Chondrocyte (in vitro differentiated cells): ENCODE results near the gene OPRD1. TPM values are rescaled to one million over a fixed set of nuclear protein-coding genes. Genes with fewer than 3 reads are reported as not detected.

Experiments used
- DNase-seq: peaks from one replicate; pipeline ENCODE4 v3.0.0; 2021; ENCODE audit warnings: mixed read lengths, low spot score
- H3K27ac Mint-ChIP-seq: one replicate; pipeline ENCODE4 v1.8.0; 2021; ENCODE audit warnings: mild to moderate bottlenecking, moderate library complexity, mixed read lengths; ENCODE audit not compliant: unreplicated experiment
- H3K27me3 Mint-ChIP-seq: 2 replicates; pipeline ENCODE4 v1.8.0; 2021; ENCODE audit warnings: low read depth, mixed read lengths
- H3K36me3 Mint-ChIP-seq: 2 replicates; pipeline ENCODE4 v1.8.0; 2021; ENCODE audit warnings: low read depth, mixed read lengths
- H3K4me1 Mint-ChIP-seq: 2 replicates; pipeline ENCODE4 v1.8.0; 2021; ENCODE audit warnings: low read depth, mild to moderate bottlenecking, mixed read lengths
- H3K4me3 Mint-ChIP-seq: one replicate; pipeline ENCODE4 v1.8.0; 2021; ENCODE audit warnings: mild to moderate bottlenecking, moderate library complexity, mixed read lengths; ENCODE audit not compliant: unreplicated experiment
- H3K9me3 Mint-ChIP-seq: 2 replicates; pipeline ENCODE4 v1.8.0; 2021; ENCODE audit warnings: low read depth, mixed read lengths
- total RNA-seq: library from RNA; stranded (reverse); gene quantifications from 3 replicates; pipeline ENCODE4 v1.2.1, GENCODE V29; 2021
- TF ChIP-seq, protein P1 (sequence below): fragments of 200-600 bp; sonication (generic); IDR thresholded peaks from 2 replicates; pipeline ENCODE4 v1.5.0; 2021; ENCODE audit warnings: antibody characterized with exemption, mild to moderate bottlenecking, moderate library complexity

OPRD1 gene
- total RNA-seq, 1 donor from 2014 or later: 0.22 TPM

DNA sequence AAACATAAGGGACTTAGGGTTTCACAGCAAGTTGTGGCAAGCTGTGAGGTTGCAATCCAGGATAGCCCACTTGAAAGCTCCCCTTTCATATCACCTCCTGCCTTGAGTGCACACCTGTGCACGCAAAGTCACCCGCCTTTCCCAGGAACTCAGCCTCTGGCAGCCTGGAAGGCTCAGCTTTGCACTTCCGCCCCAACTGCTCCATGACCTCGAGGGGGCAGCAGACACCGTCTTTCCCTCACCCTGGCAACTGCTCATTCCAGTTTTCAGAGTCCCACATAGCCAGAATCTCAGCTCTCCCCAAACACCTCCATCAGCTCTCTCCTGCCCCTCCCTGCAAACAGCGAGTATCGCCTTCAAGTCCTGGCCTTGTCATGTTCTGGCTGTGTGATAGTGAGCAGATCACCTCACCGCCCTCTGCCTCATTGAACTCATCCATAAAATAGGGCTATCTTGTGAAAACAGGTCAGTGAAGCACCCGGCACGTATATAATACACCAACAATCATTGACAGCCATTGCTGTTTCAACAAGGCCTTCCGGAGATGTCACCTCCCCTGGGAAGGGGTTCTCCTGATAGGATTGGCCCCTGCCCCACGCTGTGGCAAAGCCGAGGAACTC is 70.1 kb downstream of the OPRD1 start:
- Mint-ChIP-seq H3K4me3 (no peak overlapping the region), H3K27me3 (peaks cover under 1% of the 10 kb centered on the region), H3K36me3 (no peaks in the 10 kb centered on the region), H3K27ac (peak overlapping the region; percentile 12), H3K9me3 (no peaks in the 10 kb centered on the region), H3K4me1 (peaks cover 30% of the 10 kb centered on the region)
- DNase-seq: no peak
- TF ChIP-seq, protein P1, sequence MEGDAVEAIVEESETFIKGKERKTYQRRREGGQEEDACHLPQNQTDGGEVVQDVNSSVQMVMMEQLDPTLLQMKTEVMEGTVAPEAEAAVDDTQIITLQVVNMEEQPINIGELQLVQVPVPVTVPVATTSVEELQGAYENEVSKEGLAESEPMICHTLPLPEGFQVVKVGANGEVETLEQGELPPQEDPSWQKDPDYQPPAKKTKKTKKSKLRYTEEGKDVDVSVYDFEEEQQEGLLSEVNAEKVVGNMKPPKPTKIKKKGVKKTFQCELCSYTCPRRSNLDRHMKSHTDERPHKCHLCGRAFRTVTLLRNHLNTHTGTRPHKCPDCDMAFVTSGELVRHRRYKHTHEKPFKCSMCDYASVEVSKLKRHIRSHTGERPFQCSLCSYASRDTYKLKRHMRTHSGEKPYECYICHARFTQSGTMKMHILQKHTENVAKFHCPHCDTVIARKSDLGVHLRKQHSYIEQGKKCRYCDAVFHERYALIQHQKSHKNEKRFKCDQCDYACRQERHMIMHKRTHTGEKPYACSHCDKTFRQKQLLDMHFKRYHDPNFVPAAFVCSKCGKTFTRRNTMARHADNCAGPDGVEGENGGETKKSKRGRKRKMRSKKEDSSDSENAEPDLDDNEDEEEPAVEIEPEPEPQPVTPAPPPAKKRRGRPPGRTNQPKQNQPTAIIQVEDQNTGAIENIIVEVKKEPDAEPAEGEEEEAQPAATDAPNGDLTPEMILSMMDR: peak; percentile 95

DNA sequence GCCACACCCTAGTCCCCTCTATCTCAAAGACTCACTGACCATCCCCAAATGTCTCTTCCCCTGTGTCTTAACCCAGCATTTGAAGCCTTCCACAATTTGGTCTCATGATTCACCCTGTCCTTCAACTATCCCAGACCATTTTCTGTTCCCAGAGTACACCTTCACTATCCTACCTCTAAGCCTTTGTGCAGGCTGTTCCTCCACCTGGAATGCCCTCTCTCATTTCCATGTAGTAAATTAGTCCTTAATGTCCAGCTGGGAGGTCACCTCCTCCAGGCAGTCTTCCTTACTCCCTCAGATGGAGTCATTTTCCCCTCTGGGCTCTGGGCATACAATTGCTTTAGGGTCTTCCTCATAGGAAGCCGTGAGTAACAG is 71.3 kb downstream of the OPRD1 start:
- H3K9me3 Mint-ChIP-seq: no peaks in the 10 kb centered on the region
- H3K27ac Mint-ChIP-seq: no peak overlapping the region
- H3K4me3 Mint-ChIP-seq: no peak overlapping the region

DNA sequence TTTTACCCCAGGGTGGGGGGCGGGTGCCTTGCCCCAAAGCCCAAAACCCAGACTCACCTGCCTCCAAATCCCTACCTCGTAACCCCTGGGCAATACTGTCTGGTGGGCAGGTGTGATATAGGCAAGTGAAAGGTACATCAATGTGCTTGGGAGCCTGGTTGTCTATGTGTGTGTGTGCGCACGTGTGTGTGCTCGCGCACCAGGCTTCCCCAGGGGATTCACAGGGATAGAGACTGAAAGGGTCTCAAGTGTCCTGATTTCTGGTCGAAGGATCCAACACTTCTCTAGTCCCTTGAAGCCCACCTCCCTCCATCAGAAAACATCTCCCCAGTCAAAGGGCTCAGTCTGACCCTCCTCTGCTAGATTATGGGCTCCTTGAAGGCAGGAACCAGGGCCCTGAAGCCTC is 73.5 kb downstream of the OPRD1 start:
- H3K36me3 Mint-ChIP-seq: no peaks in the 10 kb centered on the region
- peaks cover 35% of the 10 kb centered on the region for H3K4me1 Mint-ChIP-seq
- H3K27me3 Mint-ChIP-seq: no peaks in the 10 kb centered on the region
- H3K4me3 Mint-ChIP-seq: no peak overlapping the region
- peak overlapping the region; percentile 54 for H3K27ac Mint-ChIP-seq
- DNase-seq: no peak
- no peaks in the 10 kb centered on the region for H3K9me3 Mint-ChIP-seq
- TF ChIP-seq, protein P1: no peak

More for the DNA sequence above, 71.3 kb downstream of the OPRD1 start:
- TF ChIP-seq, protein P1: no peak
- H3K36me3 Mint-ChIP-seq: no peaks in the 10 kb centered on the region
- DNase-seq: no peak
- H3K4me1 Mint-ChIP-seq: peaks cover 35% of the 10 kb centered on the region
- H3K27me3 Mint-ChIP-seq: no peaks in the 10 kb centered on the region

DNA sequence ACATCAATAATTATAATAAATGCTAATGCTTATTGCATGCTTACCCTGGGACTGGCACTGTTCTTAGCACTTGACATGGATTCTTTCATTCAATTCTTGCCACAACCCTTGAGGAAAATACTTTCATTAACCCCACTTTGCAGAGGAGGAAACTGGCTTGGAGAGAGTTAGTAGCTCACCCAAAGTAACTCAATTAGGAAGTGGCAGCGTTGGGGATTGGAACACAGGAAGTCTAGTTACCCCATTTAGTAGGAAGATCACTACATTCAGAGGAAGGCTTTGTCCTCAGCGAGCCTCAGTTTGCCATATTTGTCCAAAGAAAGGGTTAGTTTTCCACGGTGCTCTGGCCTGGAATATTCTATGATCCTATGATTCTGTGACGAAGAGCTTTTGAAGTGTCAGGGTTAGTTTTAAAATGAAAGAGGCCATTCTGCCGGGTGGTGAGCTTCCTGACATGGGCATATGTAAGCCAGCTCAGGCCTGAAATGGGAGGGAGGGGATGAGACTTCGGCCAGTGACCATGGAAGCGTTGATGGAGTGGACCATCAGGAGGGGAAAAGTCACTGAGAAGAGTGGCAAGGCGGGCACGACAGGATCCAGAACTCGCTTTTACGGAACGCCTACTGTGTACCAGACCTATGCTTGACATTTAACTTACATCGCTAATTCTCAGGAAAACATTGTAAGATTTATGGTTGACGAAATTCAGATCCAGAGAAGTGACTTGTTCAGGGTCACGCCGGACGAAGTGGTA is 74.2 kb downstream of the OPRD1 start:
- Mint-ChIP-seq H3K4me1 (peaks cover 35% of the 10 kb centered on the region), H3K9me3 (no peaks in the 10 kb centered on the region), H3K4me3 (peak overlapping the region; percentile 79), H3K27ac (peak overlapping the region; percentile 86), H3K27me3 (no peaks in the 10 kb centered on the region), H3K36me3 (no peaks in the 10 kb centered on the region)
- no peak for DNase-seq
- TF ChIP-seq, protein P1: no peak

DNA sequence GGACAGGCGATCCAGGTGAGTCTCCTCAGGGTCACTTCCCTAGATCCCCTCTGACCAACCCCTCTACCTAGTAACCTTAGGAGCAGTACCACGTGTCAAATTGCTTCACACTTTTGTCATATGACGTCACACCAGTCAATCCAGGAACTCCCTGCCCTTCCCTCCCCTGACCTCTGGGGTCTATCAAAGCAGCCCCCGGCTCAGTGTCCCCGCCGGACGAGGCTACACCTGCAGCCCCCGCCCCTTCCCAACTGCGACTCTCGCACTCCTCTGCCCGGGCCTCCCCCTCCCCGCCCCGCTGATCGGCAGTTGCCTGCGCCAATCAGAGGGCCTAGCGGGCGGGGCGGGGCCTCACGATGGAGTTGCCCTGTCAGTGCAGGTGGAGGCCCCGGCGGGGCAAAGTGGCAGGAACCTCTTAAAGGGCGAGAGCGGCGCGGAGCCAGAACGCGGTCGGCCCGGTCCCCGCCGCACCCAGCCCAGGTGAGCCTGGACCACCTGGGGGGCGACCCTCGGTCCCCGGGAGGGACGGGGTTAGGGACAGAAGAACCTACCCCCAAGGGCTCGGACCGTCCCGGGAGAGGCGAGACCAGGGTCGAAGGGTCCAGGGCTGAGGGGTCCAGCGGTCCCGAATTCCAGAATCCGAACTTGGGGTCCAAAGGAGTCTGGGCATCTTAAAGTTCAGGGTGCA is 74.9 kb downstream of the OPRD1 start:
- DNase-seq: no peak
- TF ChIP-seq, protein P1: no peak
- no peaks in the 10 kb centered on the region for H3K36me3 Mint-ChIP-seq
- H3K9me3 Mint-ChIP-seq: no peaks in the 10 kb centered on the region
- peaks cover 34% of the 10 kb centered on the region for H3K4me1 Mint-ChIP-seq
- H3K27me3 Mint-ChIP-seq: no peaks in the 10 kb centered on the region
- H3K27ac Mint-ChIP-seq: peak overlapping the region; percentile 86
- H3K4me3 Mint-ChIP-seq: peak overlapping the region; percentile 79
